Bronchial epithelial cell (primary cell): ENCODE measurements around the gene TMX1. TPM values are rescaled to one million over a fixed set of nuclear protein-coding genes. Genes with fewer than 3 reads are reported as not detected.
"Not testable (repeated sequence)": the region's sequence is repeated elsewhere in the genome, so short reads cannot be mapped to it uniquely, and the experiment has no call there.

Experiments
- DNase-seq: peaks from one replicate; pipeline ENCODE4 v3.0.0-alpha.2; 2010; ENCODE audit warnings: low read depth
- FAIRE-seq: peaks from 2 replicates; lab custom pipeline; 2011; peaks lifted over from hg19 to GRCh38; lab: Jason Lieb, UNC
- H3K27me3 ChIP-seq: 2 replicates; pipeline ENCODE4 v1.5.1; 2011; ENCODE audit warnings: low read length; ENCODE audit not compliant: control insufficient read depth, insufficient read depth
- H3K36me3 ChIP-seq: 2 replicates; pipeline ENCODE4 v1.5.1; 2011; ENCODE audit warnings: low read length; ENCODE audit not compliant: control insufficient read depth, insufficient read depth
- H3K4me3 ChIP-seq: 2 replicates; pipeline ENCODE4 v1.5.1; 2011; ENCODE audit warnings: mild to moderate bottlenecking, low read depth, low read length, control low read depth
- CTCF ChIP-seq: IDR thresholded peaks from 2 replicates; pipeline ENCODE4 v1.5.1; 2011; ENCODE audit warnings: mild to moderate bottlenecking, moderate library complexity, low read length, control low read depth, inconsistent platforms; ENCODE audit not compliant: insufficient read depth, severe bottlenecking
- total RNA-seq: library from RNA; depleted of rRNA; stranded (reverse); fragments of >200 nt; gene quantifications from 2 replicates; pipeline ENCODE4 v1.2.1, GENCODE V29; 2014

The TMX1 gene
- total RNA-seq, 1 donor from 2014 or later = 58.2 TPM

- no peak for TF ChIP-seq CTCF
- no peaks in the 10 kb centered on the region for H3K36me3 ChIP-seq
- H3K27me3 ChIP-seq = no peaks in the 10 kb centered on the region
- DNase-seq = no peak
- no peak overlapping the region for H3K4me3 ChIP-seq
- FAIRE-seq = no peak
Measured at GRCh38 chr14:51216602-51217001, 23.4 kb upstream of the TMX1 start.

- Histone ChIP-seq H3K36me3 (no peaks in the 10 kb centered on the region), H3K4me3 (no peak overlapping the region), H3K27me3 (no peaks in the 10 kb centered on the region)
- FAIRE-seq = no peak
- peak; percentile 21 for DNase-seq
- TF ChIP-seq CTCF = peak; percentile 30
Measured at GRCh38 chr14:51219473-51220448, 20.3 kb upstream of the TMX1 start.

GRCh38 chr14:51223463-51223862 lies 16.6 kb upstream of the TMX1 start:
- DNase-seq, H3K36me3 ChIP-seq, FAIRE-seq, H3K27me3 ChIP-seq, H3K4me3 ChIP-seq: not testable (repeated sequence)

- no peak for FAIRE-seq
- no peak overlapping the region for H3K4me3 ChIP-seq
- peak; percentile 74 for DNase-seq
- H3K36me3 ChIP-seq = no peaks in the 10 kb centered on the region
- TF ChIP-seq CTCF = no peak
- no peaks in the 10 kb centered on the region for H3K27me3 ChIP-seq
Measured at GRCh38 chr14:51224551-51224950, 15.5 kb upstream of the TMX1 start.

- FAIRE-seq (no peak), DNase-seq (no peak)
- Histone ChIP-seq H3K4me3 (no peak overlapping the region), H3K27me3 (no peaks in the 10 kb centered on the region), H3K36me3 (no peaks in the 10 kb centered on the region)
- TF ChIP-seq CTCF = no peak
Measured at GRCh38 chr14:51225751-51226150, 14.3 kb upstream of the TMX1 start.

GRCh38 chr14:51228391-51228790 lies 11.7 kb upstream of the TMX1 start:
- DNase-seq = no peak
- Histone ChIP-seq H3K27me3 (peaks cover 1% of the 10 kb centered on the region), H3K36me3 (no peaks in the 10 kb centered on the region), H3K4me3 (no peak overlapping the region)
- peak; percentile 50 for FAIRE-seq
- TF ChIP-seq CTCF = no peak
